Neural cell (in vitro differentiated cells): Measurements from ENCODE around the gene NKD2. TPM values are rescaled to one million over a fixed set of nuclear protein-coding genes. Genes with fewer than 3 reads are reported as not detected.

Experiments
- H2AFZ ChIP-seq: fragments of 200-600, 300-800 bp; sonication (generic), shearing (Covaris generic); 2 replicates; pipeline ENCODE4 v1.6.0; 2014; ENCODE audit warnings: low read depth, mild to moderate bottlenecking, antibody characterized with exemption, low read length, moderate library complexity
- H3F3A ChIP-seq: fragments of 200-600 bp; shearing (Covaris generic); 2 replicates; pipeline ENCODE4 v1.6.1; 2016; ENCODE audit warnings: mild to moderate bottlenecking, moderate library complexity, mixed read lengths, antibody characterized with exemption, low read length; ENCODE audit not compliant: insufficient read depth, poor library complexity, severe bottlenecking
- H3K27ac ChIP-seq: fragments of 200-600, 300-800 bp; sonication (generic), shearing (Covaris generic); 2 replicates; pipeline ENCODE4 v1.5.1; 2014; ENCODE audit warnings: mild to moderate bottlenecking, low read length, moderate library complexity
- H3K27me3 ChIP-seq: fragments of 300-800, 200-600 bp; sonication (generic), shearing (Covaris generic); 2 replicates; pipeline ENCODE4 v1.6.0; 2014; ENCODE audit warnings: mild to moderate bottlenecking, low read depth, low read length, moderate library complexity; ENCODE audit not compliant: insufficient read depth
- H3K36me3 ChIP-seq: fragments of 300-800, 200-600 bp; sonication (generic), shearing (Covaris generic); 2 replicates; pipeline ENCODE4 v1.5.1; 2014; ENCODE audit warnings: mild to moderate bottlenecking, antibody characterized with exemption, low read length, moderate library complexity; ENCODE audit not compliant: insufficient read depth
- H3K4me2 ChIP-seq: fragments of 300-800, 200-600 bp; sonication (generic), shearing (Covaris generic); 2 replicates; pipeline ENCODE4 v1.6.0; 2014; ENCODE audit warnings: mild to moderate bottlenecking, low read length
- H3K4me3 ChIP-seq: fragments of 300-800, 200-600 bp; sonication (generic), shearing (Covaris generic); 2 replicates; pipeline ENCODE4 v1.5.1; 2014; ENCODE audit warnings: mild to moderate bottlenecking, low read length, moderate library complexity
- H3K79me2 ChIP-seq: fragments of 200-600 bp; shearing (Covaris generic); replicated peaks from 2 replicates; pipeline ENCODE4 v1.6.0; 2014; ENCODE audit warnings: mild to moderate bottlenecking, low read length, moderate library complexity; ENCODE audit not compliant: insufficient read depth
- H3K9ac ChIP-seq: fragments of 300-800, 200-600 bp; sonication (generic), shearing (Covaris generic); 2 replicates; pipeline ENCODE4 v1.6.1; 2016; ENCODE audit warnings: mild to moderate bottlenecking, low read length, mixed read lengths
- H3K9me2 ChIP-seq: fragments of 200-600 bp; shearing (Covaris generic); 2 replicates; pipeline ENCODE4 v1.6.1; 2016; ENCODE audit warnings: mild to moderate bottlenecking, low read length, mixed read lengths; ENCODE audit not compliant: insufficient read depth
- H3K9me3 ChIP-seq: fragments of 200-600, 300-800 bp; sonication (generic), shearing (Covaris generic); 2 replicates; pipeline ENCODE4 v1.6.1; 2016; ENCODE audit warnings: mild to moderate bottlenecking, mixed run types, low read length, moderate library complexity, mixed read lengths
- H4K20me1 ChIP-seq: fragments of 200-600 bp; shearing (Covaris generic); 2 replicates; pipeline ENCODE4 v1.6.1; 2016; ENCODE audit warnings: mild to moderate bottlenecking, mixed run types; ENCODE audit not compliant: insufficient read depth
- CTCF ChIP-seq: fragments of 450-650 bp; IDR thresholded peaks from 2 replicates; pipeline ENCODE4 v1.5.1; 2014; ENCODE audit warnings: antibody characterized with exemption, mild to moderate bottlenecking, moderate library complexity; ENCODE audit not compliant: poor library complexity, severe bottlenecking
- EP300 ChIP-seq: fragments of 450-650 bp; conservative IDR thresholded peaks from 2 replicates; pipeline ENCODE4 v1.6.1; 2014; ENCODE audit warnings: antibody characterized with exemption, mild to moderate bottlenecking, moderate library complexity; ENCODE audit not compliant: poor library complexity, severe bottlenecking
- EZH2 ChIP-seq: fragments of 200-600, 300-800 bp; shearing (Covaris generic), sonication (generic); IDR thresholded peaks from 2 replicates; pipeline ENCODE4 v1.6.1; 2014; ENCODE audit warnings: antibody characterized with exemption, low read length, borderline replicate concordance, mild to moderate bottlenecking; ENCODE audit not compliant: insufficient read depth, poor library complexity, severe bottlenecking
- MXI1 ChIP-seq: fragments of 450-650 bp; conservative IDR thresholded peaks from 2 replicates; pipeline ENCODE4 v1.6.1; 2014; ENCODE audit warnings: antibody characterized with exemption, mild to moderate bottlenecking; ENCODE audit not compliant: poor library complexity, severe bottlenecking
- POLR2AphosphoS5 ChIP-seq: IDR thresholded peaks from 2 replicates; pipeline ENCODE4 v1.6.1; 2012
- RAD21 ChIP-seq: fragments of 450-650 bp; conservative IDR thresholded peaks from 2 replicates; pipeline ENCODE4 v1.6.1; 2014; ENCODE audit warnings: antibody characterized with exemption, mild to moderate bottlenecking, moderate library complexity
- REST ChIP-seq: IDR thresholded peaks from 2 replicates; pipeline ENCODE4 v1.6.1; 2012; ENCODE audit warnings: borderline replicate concordance
- SMC3 ChIP-seq: fragments of 450-650 bp; conservative IDR thresholded peaks from 2 replicates; pipeline ENCODE4 v1.6.1; 2014; ENCODE audit warnings: antibody characterized with exemption, mild to moderate bottlenecking, moderate library complexity; ENCODE audit not compliant: poor library complexity
- TAF1 ChIP-seq: IDR thresholded peaks from 2 replicates; pipeline ENCODE4 v1.6.1; 2012; ENCODE audit warnings: low read depth
- polyA plus RNA-seq: library from polyadenylated mRNA; depleted of rRNA; stranded (reverse); fragments of >200 nt; gene quantifications from 2 replicates; pipeline ENCODE4 v1.2.3, GENCODE V29; 2014

Gene NKD2
- polyA plus RNA-seq, 1 donor from 2014 or later: 7.2 TPM

- H3K4me2 ChIP-seq: no peak overlapping the region
- H3K36me3 ChIP-seq: no peaks in the 10 kb centered on the region
- no peak overlapping the region for H3K9ac ChIP-seq
- no peak overlapping the region for H3K4me3 ChIP-seq
- no peaks in the 10 kb centered on the region for H4K20me1 ChIP-seq
- no peaks in the 10 kb centered on the region for H3F3A ChIP-seq
- TF ChIP-seq RAD21 (no peak), POLR2AphosphoS5 (no peak), EZH2 (no peak)
- no peaks in the 10 kb centered on the region for H3K9me3 ChIP-seq
- H3K27ac ChIP-seq: no peak overlapping the region
- no peaks in the 10 kb centered on the region for H3K79me2 ChIP-seq
- no peaks in the 10 kb centered on the region for H3K9me2 ChIP-seq
- H2AFZ ChIP-seq: no peak overlapping the region
- H3K27me3 ChIP-seq: no peaks in the 10 kb centered on the region
Measured at GRCh38 chr5:1037671-1038416, 29.2 kb downstream of the NKD2 start.

- no peak overlapping the region for H3K9ac ChIP-seq
- TF ChIP-seq EP300: no peak
- TF ChIP-seq CTCF: no peak
- TF ChIP-seq EZH2: no peak
- no peak for TF ChIP-seq RAD21
- no peak for TF ChIP-seq SMC3
- no peak for TF ChIP-seq MXI1
- TF ChIP-seq POLR2AphosphoS5: no peak
- TF ChIP-seq REST: no peak
- no peak for TF ChIP-seq TAF1
- no peaks in the 10 kb centered on the region for H3K36me3 ChIP-seq
- H3K9me3 ChIP-seq: no peaks in the 10 kb centered on the region
- H3K4me3 ChIP-seq: no peak overlapping the region
- H4K20me1 ChIP-seq: no peaks in the 10 kb centered on the region
- H2AFZ ChIP-seq: no peak overlapping the region
- no peak overlapping the region for H3K27ac ChIP-seq
- no peak overlapping the region for H3K4me2 ChIP-seq
- H3K27me3 ChIP-seq: no peaks in the 10 kb centered on the region
- no peaks in the 10 kb centered on the region for H3K79me2 ChIP-seq
- H3K9me2 ChIP-seq: no peaks in the 10 kb centered on the region
- no peaks in the 10 kb centered on the region for H3F3A ChIP-seq
Measured at GRCh38 chr5:1038417-1039209, 30.0 kb downstream of the NKD2 start.
